ENCODE results near the gene CXCR2. TPM values are rescaled to one million over a fixed set of nuclear protein-coding genes. Genes with fewer than 3 reads are reported as not detected.

The CXCR2 gene
- total and polyA plus RNA-seq, 10 of the 15 experiments (the other 5 are each of a cell fraction or from before 2014, with no cell fraction given), result 0.04 to 0.62 (median 0.16) TPM

- TF ChIP-seq IRF5 (IDR thresholded peaks at IDR 0.05; ENCODE audit: borderline replicate concordance) (no peak), NFIC (IDR thresholded peaks at IDR 0.05; ENCODE audit: low read depth, low read length) (peak; percentile 70), CHD2 (IDR thresholded peaks at IDR 0.05; ENCODE audit: borderline replicate concordance, low read depth, low read length) (peak; percentile 80), POLR2A (IDR thresholded peaks at IDR 0.05; ENCODE audit: low read depth, low read length) (no peak), RCOR1 (conservative IDR thresholded peaks at IDR 0.05; ENCODE audit: low read depth, low read length) (0 out of 2 replicates have a peak, but pooled peaks have one; percentile 77), SRF (IDR thresholded peaks at IDR 0.05; ENCODE audit: low read depth in 2 of 2, low read length in 2 of 2) (peak in 1 of 2 experiments; percentile 74; a peak in 1 of 4 replicates), EP300 (IDR thresholded peaks at IDR 0.05; ENCODE audit: borderline replicate concordance in 1 of 2, control insufficient read depth in 1 of 2, low read depth in 2 of 2, low read length in 2 of 2) (peak in 1 of 2 experiments; percentile 92; a peak in 2 of 4 replicates), CREB1 (IDR thresholded peaks at IDR 0.05; ENCODE audit: low read depth) (peak; percentile 38; the same call in 1 of the 2 replicates), GABPA (IDR thresholded peaks at IDR 0.05; ENCODE audit: low read depth) (no peak), NFYB (IDR thresholded peaks at IDR 0.05; ENCODE audit: insufficient read depth, low read depth, low read length) (no peak), KLF5 (IDR thresholded peaks at IDR 0.05; ENCODE audit: partially characterized antibody) (no peak), YY1 (IDR thresholded peaks at IDR 0.05; ENCODE audit: low read depth, low read length) (peak; percentile 36; the same call in 1 of the 2 replicates), JUNB (IDR thresholded peaks at IDR 0.05) (peak; percentile 89), SKIL (IDR thresholded peaks at IDR 0.05; ENCODE audit: low read depth, poor library complexity, severe bottlenecking) (peak; percentile 27), FOXM1 (IDR thresholded peaks at IDR 0.05; ENCODE audit: low read depth, low read length) (peak; percentile 50; the same call in 1 of the 2 replicates), CTCF (IDR thresholded peaks at IDR 0.05 in 2 of 3, conservative IDR thresholded peaks at IDR 0.05 in 1 of 3; ENCODE audit: control insufficient read depth in 2 of 3, extremely low read depth in 1 of 3, insufficient read depth in 1 of 3, low read depth in 3 of 3, low read length in 3 of 3) (no peak), SPI1 (IDR thresholded peaks at IDR 0.05; ENCODE audit: borderline replicate concordance, insufficient read depth, low read depth, low read length) (peak; percentile 97), BHLHE40 (IDR thresholded peaks at IDR 0.05; ENCODE audit: borderline replicate concordance in 1 of 2, low read depth in 2 of 2, low read length in 1 of 2) (peak; percentile 51 to 67; a peak in 2 of 4 replicates), PAX5 (IDR thresholded peaks at IDR 0.05; ENCODE audit: borderline replicate concordance, low read depth, low read length) (peak; percentile 84), IRF3 (IDR thresholded peaks at IDR 0.05) (no peak), PAX8 (IDR thresholded peaks at IDR 0.05) (no peak), MTA3 (IDR thresholded peaks at IDR 0.05; ENCODE audit: borderline replicate concordance, low read length) (peak; percentile 28; the same call in 1 of the 2 replicates), RAD21 (IDR thresholded peaks at IDR 0.05; ENCODE audit: insufficient read depth, low read depth, low read length) (no peak), ATF3 (IDR thresholded peaks at IDR 0.05; ENCODE audit: borderline replicate concordance, extremely low read depth, low read depth, low read length) (no peak)
Observed at GRCh38 chr2:218081063-218081462, 44.8 kb upstream of the CXCR2 start (continued).
